HG02973 (cell line): Measurements from ENCODE around the gene DHRS1.

ENCODE experiments used
- ATAC-seq: cut with Tn5 transposase; IDR thresholded peaks from one replicate; pipeline ENCODE4 v1.9.1; 2021; ENCODE audit warnings: moderate library complexity; ENCODE audit not compliant: unreplicated experiment

Gene DHRS1

DNA sequence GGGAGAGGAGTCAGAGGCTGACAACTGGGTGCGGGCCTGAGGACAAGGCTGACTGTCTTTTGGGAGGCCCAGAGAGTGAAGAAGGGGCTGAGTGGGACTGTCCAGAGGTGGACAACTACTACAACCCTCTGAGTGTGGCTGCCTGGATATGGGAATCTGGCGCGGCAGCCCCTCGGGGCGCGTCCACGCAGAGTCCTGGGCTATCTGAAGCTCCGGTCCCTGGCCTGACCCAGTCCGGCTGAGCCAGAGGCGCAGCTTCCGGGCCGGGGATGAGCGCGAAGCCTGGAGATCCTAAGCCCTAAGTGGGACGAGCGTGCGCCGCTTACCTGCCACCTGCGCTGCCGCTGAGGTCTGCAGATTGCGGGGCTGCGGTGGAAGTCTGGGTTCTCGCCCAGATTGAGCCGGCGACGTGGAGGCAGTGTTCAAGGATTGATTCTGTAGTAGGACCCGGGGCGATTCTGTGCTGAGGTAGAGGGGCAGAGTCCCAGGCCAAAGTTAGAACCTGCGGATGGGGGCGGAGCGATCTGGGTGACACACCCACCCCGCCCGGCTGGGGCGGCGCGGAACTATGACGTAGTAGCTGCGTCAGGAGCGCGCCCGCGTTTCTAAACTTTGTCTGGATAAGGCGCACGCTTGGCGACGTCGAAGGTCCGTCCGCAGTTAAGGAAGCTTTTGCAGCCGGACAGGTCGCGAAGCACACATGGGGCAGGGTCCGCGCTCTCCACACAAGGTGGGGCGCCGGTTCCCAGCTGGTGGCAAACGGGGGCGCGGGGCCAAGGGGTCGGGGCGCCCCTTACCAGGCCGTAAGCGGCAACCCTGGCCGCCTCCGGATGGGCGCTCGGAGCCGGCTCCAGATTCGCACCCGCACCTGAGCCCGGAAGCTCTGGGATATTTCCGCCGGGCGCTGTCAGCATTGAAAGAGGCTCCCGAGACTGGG is at the start of gene DHRS1, which contains the start of gene NOP9:
DHRS1 (minus strand) TSS at position 526 of the 937 bp plus-strand sequence. CDS start 674 bp downstream, outside the sequence.
NOP9 (plus strand) TSS at position 596 of the 937 bp plus-strand sequence; CDS start at position 701, 105 bp downstream.
- peak; percentile 60 for ATAC-seq

DNA sequence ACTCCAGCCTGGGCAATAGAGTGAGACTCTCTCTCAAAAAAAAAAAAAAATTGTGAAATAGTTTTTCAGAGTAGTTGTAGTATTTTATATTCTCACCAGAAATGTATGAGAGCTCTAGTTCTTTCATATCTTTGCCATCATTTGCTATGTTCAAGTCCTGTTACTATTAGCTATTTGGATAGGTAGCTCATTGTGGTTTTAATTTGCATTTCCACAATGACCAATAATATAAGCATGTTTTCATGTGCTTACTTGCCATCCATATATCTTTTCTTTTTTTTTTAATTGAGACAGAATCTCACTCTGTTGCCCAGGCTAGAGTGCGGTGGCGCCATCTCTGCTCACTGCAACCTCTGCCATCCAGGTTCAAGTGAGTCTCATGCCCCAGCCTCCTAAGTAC is 48.6 kb upstream of the DHRS1 start:
- no peak for ATAC-seq

DNA sequence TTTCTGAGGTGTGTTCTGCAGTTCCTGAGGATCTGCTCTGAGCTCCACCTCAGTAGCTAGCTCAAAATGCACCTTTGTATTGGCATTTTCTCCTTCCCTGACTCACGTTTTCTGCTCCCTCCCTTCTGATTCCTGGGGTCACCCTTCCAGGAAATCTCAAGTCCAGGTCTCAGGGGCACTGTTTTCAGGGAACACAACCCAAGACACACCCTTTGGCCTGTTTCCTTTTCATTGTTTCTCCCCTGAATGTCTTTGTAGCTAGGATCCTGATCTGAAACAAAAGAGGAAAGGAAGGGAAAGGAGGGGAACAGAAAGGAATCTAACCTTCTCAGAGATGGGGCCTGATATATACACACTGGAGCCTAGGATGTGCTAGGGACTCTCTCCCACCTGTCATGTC is 47.6 kb upstream of the DHRS1 start:
- ATAC-seq, result no peak

DNA sequence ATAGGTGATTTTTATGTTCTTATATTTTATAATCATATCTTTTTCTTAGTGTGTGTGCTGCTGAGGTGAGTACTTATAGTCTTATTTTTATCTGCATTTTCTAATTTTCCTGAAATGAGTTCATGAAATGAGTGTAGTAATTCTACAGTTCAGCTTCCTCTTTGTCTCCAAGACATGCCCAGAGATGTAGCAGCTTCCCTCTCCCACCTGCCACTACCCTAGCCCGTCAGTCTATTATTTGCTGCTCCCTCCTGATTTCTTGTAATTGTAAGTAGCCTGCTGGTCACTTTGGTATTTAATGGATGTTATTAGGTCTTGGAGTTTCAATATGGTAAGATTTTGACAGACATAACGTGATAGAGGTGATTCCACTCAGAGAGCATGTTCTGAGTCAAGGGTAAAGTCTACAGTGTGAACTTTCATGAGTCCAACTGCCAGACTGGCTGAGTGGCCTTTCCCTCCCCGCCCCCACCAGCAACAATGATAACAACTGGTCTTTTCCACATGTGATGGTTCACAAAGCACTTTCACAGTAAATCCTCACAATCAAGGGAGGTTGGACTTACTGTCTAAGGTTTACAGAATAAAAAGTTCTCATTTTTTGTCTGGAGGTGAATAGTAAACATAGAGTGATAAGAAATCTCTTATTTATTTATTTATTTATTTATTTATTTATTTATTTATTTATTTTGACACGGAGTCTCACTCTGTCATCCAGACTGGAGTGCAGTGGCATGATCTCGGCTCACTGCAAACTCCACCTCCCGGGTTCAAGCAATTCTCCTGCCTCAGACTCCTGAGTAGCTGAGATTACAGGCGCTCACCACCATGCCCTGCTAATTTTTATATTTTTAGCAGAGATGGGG is 44.4 kb upstream of the DHRS1 start:
- ATAC-seq, result no peak

DNA sequence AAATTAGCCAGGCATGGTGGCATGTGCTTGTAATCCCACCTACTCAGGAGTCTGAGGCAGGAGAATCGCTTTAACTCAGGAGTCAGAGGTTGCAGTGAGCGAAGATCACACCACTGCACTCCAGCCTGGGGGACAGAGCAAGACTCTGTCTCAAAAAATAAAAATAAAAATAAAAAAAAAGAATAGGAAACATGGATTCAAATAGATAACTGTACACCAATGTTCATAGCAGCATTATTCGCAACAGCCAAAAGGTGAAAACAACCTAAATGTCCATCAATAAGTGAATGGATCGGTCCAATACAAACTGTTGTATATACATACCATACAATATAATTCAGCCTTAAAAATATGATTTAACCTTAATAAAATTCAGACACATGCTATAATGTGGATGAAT is 43.3 kb upstream of the DHRS1 start:
- no peak for ATAC-seq

DNA sequence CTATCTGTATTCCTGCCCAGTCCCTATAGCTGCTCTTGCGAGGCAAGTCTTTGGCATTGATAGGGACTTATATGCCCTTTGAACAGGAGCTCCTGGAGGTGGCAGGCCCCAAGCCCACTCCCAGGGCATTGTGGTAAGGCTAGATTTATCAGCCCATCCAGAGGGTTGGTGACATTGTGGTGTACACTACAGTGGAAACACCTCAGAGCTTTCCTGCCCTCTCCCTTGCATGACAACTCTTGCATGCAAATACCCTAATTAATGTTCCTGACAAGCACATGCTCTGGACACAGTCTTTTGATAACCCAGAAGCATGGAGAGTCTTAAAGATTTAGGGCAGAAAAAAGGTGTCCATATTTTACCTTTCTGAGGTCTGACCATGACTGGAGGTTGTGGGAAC is 41.0 kb upstream of the DHRS1 start:
- no peak for ATAC-seq

DNA sequence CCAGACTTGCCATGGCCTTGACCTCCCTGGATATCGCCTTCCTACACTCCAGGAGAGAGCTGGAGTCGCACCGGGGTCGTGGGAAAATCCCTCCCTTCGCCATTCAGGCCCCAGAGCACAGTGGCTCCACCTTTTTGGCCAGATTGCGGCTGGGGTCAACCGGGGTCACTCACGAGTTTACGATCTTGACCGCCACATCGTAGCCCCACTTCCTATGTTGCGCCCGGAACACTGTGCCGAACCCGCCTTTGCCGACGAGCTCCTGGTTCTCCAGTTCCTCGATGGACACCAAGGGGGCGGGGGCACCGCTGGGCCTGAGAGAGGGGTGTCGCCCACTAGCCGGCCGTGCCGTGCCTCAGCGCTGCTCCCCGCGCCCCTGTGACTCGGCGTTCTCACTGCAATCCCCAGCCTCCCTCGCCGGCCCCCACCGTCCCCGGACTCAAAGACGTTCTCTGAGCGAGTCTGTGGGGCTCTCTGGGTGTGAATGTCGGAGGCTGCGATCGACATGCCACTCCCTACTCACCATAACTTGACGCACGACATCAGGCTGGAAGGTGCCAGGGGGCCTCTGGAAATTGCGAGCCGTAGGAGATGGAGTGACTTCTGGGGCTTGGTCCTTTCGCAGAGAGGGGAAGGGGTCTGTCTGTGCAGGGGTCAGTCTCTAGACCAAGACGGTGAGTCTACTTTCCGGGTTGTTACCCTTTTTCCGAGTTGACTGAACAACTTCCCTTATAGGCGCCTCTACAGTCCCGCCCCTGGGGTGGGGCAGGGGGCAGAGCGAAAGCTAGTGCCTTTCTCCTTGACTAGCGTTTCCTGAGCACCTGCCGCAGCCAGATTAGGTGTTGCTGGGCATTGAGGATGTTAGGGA is 39.9 kb upstream of the DHRS1 start, which contains the start of gene RIPK3:
RIPK3 (minus strand) TSS at position 708 of the 868 bp plus-strand sequence; CDS start at position 543, 165 bp downstream.
- ATAC-seq, result peak; percentile 80

- no peak for ATAC-seq
Measured at GRCh38 chr14:24338843-24339242, 39.3 kb upstream of the DHRS1 start.

GRCh38 chr14:24337824-24338175 is 38.2 kb upstream of the DHRS1 start:
- ATAC-seq, result no peak

DNA sequence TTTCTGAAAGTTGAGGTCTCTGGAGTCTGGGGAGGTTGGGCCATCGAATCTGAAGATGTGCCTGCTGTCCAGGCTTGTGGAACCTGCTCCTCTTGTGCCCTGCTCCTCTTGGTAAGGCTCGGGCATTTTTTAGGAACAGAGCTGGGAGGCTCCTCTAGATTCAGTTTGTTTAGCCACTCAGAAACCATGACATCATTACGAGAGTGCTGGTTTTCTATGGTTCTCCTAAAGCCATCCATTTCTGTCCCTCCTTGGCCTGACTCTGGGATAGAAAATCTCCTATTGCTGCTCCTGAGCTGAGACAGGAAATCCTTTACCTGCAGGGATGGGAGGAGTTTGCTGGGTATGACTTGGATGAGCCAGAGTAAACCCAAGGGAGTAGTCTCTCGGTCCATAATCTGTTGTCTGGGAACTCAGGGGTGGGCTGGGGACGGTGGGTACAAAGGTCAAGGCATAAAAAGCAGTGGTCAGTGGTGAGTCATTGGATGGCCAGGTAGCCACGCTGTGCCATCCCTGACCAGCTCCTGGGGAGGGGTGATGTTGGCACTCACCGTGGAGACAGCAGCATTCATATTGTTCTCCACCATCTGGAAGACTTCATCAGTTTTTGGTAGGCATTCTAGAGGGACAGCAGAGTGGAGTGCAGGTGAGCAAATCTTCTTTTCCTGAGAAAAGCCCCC is 37.7 kb upstream of the DHRS1 start:
- no peak for ATAC-seq

DNA sequence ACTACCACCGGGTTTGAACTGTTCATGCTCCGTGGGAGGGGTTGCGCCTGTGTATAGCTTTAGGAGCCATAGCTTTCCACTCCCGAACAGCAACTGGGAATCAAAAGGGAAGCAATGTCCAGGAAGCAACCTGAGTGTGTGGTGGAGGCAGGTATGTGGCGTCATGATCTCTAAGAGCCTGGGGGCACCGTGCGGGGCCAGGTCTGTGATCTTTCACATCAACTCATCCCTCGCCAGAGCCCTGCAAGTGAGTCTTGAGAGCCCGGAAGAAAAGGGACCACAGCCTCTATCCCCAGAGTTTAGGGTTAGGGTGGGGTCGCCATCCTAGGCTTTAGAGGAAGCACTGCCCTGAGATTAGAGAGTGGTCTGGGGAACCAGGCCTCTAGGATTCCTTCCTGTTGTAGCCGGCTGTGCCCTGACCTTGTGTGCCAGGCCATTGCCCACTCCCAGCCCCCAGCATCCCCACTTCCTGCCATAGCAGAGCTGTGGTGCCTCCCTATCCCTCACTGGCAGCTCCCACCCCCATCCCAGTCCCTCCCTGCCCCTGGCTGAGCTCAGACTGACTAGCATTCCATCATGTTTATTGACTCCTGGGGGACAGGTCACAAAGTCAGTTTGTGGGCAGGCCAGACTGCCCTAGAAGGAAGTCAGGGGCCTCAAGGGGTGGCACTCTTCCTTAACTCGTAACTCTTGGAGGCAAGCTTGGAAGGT is 36.0 kb upstream of the DHRS1 start:
- no peak for ATAC-seq

DNA sequence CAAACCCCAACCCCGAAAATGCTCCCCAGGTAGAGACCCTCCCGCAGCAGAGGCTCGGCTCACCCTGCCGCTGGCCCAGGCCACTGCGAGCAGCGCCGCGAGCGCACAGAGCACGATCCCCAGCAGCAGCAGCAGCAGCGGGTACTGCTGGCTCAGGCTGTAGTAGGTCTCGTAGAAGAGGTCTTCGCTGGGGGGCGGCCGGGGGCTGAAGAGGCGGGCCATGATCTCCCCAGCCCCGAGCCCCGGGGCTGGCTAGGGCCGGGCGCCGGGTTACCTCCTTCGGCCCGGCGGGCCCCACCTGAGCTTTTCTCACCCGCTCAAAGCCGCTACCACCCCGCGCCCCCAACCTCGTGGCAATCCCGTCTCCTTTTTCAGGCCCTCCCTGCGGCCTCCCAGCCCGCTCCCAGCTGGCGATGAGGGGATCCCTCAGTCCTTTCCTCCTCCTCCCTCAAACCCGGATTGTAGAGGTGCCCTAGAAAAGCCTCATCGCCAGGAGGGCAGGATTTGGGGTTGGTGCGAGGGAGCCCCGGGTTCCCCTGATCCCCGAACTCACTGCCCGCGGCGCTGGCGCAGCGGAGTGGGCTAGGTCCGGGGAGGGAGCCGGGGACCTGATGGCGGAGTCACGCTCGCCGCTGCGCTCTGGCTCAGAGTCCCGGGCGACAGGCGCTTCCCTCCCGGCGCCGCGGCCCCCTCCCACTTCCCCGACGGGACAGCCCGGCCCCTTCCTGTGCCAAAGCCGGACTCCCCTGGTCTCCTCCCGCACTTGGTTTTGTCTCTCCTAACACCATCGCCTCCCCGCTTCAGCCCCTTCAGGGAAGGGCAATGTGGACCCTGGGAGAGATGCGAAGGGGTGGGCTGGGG is 35.1 kb upstream of the DHRS1 start, which contains the start of gene ADCY4:
ADCY4 (minus strand) TSS at position 641 of the 861 bp plus-strand sequence; CDS start at position 222, 419 bp downstream.
- ATAC-seq, result no peak

- ATAC-seq, result peak; percentile 74
Measured at GRCh38 chr14:24332268-24332993, 32.9 kb upstream of the DHRS1 start.

DNA sequence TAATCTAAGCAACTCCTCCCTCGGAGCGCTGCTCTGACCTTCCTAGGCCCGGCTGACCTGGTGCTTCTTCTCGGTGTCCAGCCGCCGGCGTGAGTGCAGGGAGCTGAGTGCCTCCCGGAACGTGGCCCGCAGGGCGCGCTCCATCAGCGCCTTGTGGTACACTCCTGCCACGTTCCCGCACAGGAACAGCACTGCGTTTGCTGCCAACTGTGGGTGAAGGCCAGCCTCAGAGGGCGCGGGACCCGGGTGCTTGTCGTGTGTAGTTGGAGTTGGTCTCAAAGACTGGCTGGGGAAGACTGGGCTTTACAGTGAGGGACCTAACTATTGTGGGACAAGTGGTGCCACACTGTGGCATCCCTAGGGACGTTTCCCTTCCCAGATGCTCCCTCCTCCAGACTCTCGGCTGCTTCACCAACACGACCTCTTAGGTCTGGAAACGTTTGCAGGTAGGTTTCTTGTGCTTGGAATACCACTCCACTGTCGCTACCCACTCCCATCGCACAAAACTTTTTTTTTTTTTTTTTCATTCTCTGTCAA is 32.2 kb upstream of the DHRS1 start:
- no peak for ATAC-seq

DNA sequence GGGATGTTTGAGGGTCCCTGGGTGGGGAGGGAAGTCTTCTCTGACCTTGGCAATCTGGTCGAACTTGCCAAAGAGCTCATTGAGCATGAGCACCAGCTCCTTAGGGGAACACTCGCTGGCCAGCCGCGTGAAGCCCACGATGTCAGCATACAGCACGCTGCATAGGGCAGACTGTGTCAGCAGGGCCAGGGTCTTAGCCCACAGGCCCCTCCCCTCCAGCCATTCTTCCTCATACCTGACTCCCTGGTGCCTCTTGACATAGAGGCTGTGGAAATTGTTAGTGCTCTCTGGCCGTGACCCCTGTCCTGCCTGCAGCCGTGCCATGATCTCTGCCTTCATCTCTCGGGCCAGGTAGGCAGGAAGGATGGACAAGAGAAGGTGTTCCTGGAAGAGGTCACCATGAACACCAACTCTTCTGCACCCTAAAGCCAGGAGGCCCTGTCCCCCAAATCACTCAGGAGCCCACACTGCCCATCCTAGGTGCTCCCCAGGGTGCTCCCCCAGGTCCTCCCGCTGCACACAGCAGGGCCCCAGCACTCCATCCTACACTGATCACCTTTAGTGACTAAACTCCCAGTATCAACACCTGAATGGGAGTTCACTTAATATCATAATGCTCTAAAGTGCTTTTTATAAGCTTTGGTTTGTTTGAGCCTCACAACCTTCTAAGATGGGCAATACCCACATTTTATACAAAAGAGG is 31.5 kb upstream of the DHRS1 start:
- ATAC-seq, result no peak

DNA sequence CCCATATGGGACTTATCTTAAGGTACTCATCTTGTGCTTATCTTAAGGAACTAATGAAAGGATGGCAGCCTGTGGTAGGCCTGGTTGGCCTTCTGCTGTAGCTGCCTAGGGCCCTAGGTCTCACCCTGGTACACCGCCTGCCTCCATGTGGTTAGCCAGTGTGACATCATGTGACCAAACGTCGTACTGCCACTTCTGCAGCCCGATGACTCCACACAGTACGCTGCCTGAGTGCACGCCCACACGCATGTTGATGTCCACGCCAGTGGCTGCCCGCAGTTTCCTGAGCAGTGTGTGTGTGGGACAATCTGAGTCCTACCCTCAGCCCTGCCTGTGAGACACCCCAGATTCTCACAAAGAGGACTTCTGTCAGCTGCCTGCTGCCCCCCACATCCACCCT is 30.2 kb upstream of the DHRS1 start:
- no peak for ATAC-seq
